HEK293 (cell line): ENCODE data around the gene IGSF21.

ENCODE experiments used
- CTCF ChIA-PET: fragments of 350-600 bp; formaldehyde crosslinking; extraction: SDS; loops from one replicate; lab custom pipeline; 2021; ENCODE audit warnings: antibody characterized with exemption; lab: Yijun Ruan, JAX
- POLR2A ChIA-PET: fragments of 300-600 bp; formaldehyde crosslinking; extraction: SDS; loops from one replicate; lab custom pipeline; 2020; ENCODE audit warnings: antibody characterized with exemption, inconsistent platforms; lab: Yijun Ruan, JAX
- H3K27ac ChIP-seq: fragments of 200-500 bp; sonication (Bioruptor generic); 2 replicates; pipeline ENCODE4 v1.5.1; 2014; ENCODE audit warnings: low read depth, low read length, control low read depth, inconsistent platforms; ENCODE audit errors: extremely low read depth
- H3K36me3 ChIP-seq, 2 experiments: fragments of 200-500 bp in 1 of 2; sonication (Bioruptor generic) in 1 of 2; 1 replicate in 1 of 2; 2 replicates in 1 of 2; pipeline ENCODE4 v1.5.1; 2014 to 2017; ENCODE audit warnings: inconsistent platforms in 2 of 2, low read length in 2 of 2; ENCODE audit not compliant: control insufficient read depth in 2 of 2, insufficient read depth in 1 of 2
- H3K4me1 ChIP-seq: fragments of 200-500 bp; sonication (Bioruptor generic); 2 replicates; pipeline ENCODE4 v1.5.1; 2014; ENCODE audit warnings: mild to moderate bottlenecking, low read length, inconsistent platforms; ENCODE audit not compliant: control insufficient read depth, insufficient read depth
- H3K4me3 ChIP-seq: 2 replicates; pipeline ENCODE4 v1.5.1; 2011; ENCODE audit warnings: low read depth, mild to moderate bottlenecking, control low read depth, low read length, moderate library complexity
- H3K9me3 ChIP-seq: fragments of 200-500 bp; sonication (Bioruptor generic); 2 replicates; pipeline ENCODE4 v1.5.1; 2014; ENCODE audit warnings: low read depth, low read length, inconsistent platforms; ENCODE audit not compliant: control insufficient read depth, insufficient read depth
- GFI1B ChIP-seq: fragments of 450-650 bp; formaldehyde crosslinking; IDR thresholded peaks from 2 replicates; pipeline ENCODE4 v1.5.1; 2016; ENCODE audit warnings: missing biosample characterization, missing genetic modification characterization
- GLI4 ChIP-seq: fragments of 450-650 bp; formaldehyde crosslinking; IDR thresholded peaks from 2 replicates; pipeline ENCODE4 v1.5.1; 2016; ENCODE audit warnings: missing biosample characterization, missing genetic modification characterization
- GLIS1 ChIP-seq: fragments of 450-650 bp; formaldehyde crosslinking; IDR thresholded peaks from 2 replicates; pipeline ENCODE4 v1.5.1; 2016; ENCODE audit warnings: missing biosample characterization, missing genetic modification characterization
- KLF1 ChIP-seq: fragments of 450-650 bp; formaldehyde crosslinking; IDR thresholded peaks from 2 replicates; pipeline ENCODE4 v1.5.1; 2016; ENCODE audit warnings: missing biosample characterization, missing genetic modification characterization
- SCRT1 ChIP-seq: fragments of 450-650 bp; formaldehyde crosslinking; IDR thresholded peaks from 2 replicates; pipeline ENCODE4 v1.5.1; 2016; ENCODE audit warnings: missing biosample characterization, missing genetic modification characterization, borderline replicate concordance
- ZBTB17 ChIP-seq: fragments of 450-650 bp; formaldehyde crosslinking; IDR thresholded peaks from 2 replicates; pipeline ENCODE4 v1.5.1; 2016; ENCODE audit warnings: missing biosample characterization, missing genetic modification characterization
- ZBTB8A ChIP-seq: fragments of 450-650 bp; formaldehyde crosslinking; IDR thresholded peaks from 2 replicates; pipeline ENCODE4 v1.5.1; 2016; ENCODE audit warnings: missing biosample characterization, missing genetic modification characterization
- ZIC2 ChIP-seq: fragments of 450-650 bp; formaldehyde crosslinking; IDR thresholded peaks from 2 replicates; pipeline ENCODE4 v1.5.1; 2016; ENCODE audit warnings: missing biosample characterization, missing genetic modification characterization
- ZNF24 ChIP-seq: fragments of 450-650 bp; formaldehyde crosslinking; IDR thresholded peaks from 2 replicates; pipeline ENCODE4 v1.5.1; 2016; ENCODE audit warnings: missing biosample characterization, missing genetic modification characterization
- ZNF354C ChIP-seq: fragments of 450-650 bp; formaldehyde crosslinking; IDR thresholded peaks from 2 replicates; pipeline ENCODE4 v1.5.1; 2016; ENCODE audit warnings: missing biosample characterization, missing genetic modification characterization, low read depth, borderline replicate concordance
- ZNF426 ChIP-seq: fragments of 450-650 bp; formaldehyde crosslinking; IDR thresholded peaks from 2 replicates; pipeline ENCODE4 v1.5.1; 2017; ENCODE audit warnings: missing biosample characterization, missing genetic modification characterization, mild to moderate bottlenecking, inconsistent platforms, moderate library complexity
- ZNF48 ChIP-seq: fragments of 450-650 bp; formaldehyde crosslinking; IDR thresholded peaks from 2 replicates; pipeline ENCODE4 v1.5.1; 2016; ENCODE audit warnings: missing biosample characterization, missing genetic modification characterization
- ZNF510 ChIP-seq: fragments of 450-650 bp; formaldehyde crosslinking; IDR thresholded peaks from 2 replicates; pipeline ENCODE4 v1.5.1; 2018; ENCODE audit warnings: mild to moderate bottlenecking, missing genetic modification characterization, missing biosample characterization; ENCODE audit not compliant: insufficient replicate concordance
- ZNF521 ChIP-seq: fragments of 450-650 bp; formaldehyde crosslinking; IDR thresholded peaks from 2 replicates; pipeline ENCODE4 v1.5.1; 2017; ENCODE audit warnings: missing biosample characterization, mild to moderate bottlenecking, missing genetic modification characterization
- ZNF621 ChIP-seq: fragments of 450-650 bp; formaldehyde crosslinking; IDR thresholded peaks from 2 replicates; pipeline ENCODE4 v1.5.1; 2017; ENCODE audit warnings: missing biosample characterization, missing genetic modification characterization
- ZNF701 ChIP-seq: fragments of 450-650 bp; formaldehyde crosslinking; IDR thresholded peaks from 2 replicates; pipeline ENCODE4 v1.5.1; 2016; ENCODE audit warnings: missing biosample characterization, missing genetic modification characterization
- ZSCAN16 ChIP-seq: fragments of 450-650 bp; formaldehyde crosslinking; IDR thresholded peaks from 2 replicates; pipeline ENCODE4 v1.5.1; 2016; ENCODE audit warnings: missing biosample characterization, missing genetic modification characterization
- TF ChIP-seq, protein P1 (sequence below): fragments of 450-650 bp; formaldehyde crosslinking; IDR thresholded peaks from 2 replicates; pipeline ENCODE4 v1.5.1; 2016; ENCODE audit warnings: missing biosample characterization, missing genetic modification characterization
- TF ChIP-seq, protein P2 (sequence below): fragments of 450-650 bp; formaldehyde crosslinking; IDR thresholded peaks from 2 replicates; pipeline ENCODE4 v1.5.1; 2017; ENCODE audit warnings: missing biosample characterization, mild to moderate bottlenecking, missing genetic modification characterization, moderate library complexity
- TF ChIP-seq, protein P3 (sequence below): fragments of 450-650 bp; formaldehyde crosslinking; conservative IDR thresholded peaks from 2 replicates; pipeline ENCODE4 v1.5.1; 2016; ENCODE audit warnings: low read depth, missing biosample characterization, missing genetic modification characterization

The IGSF21 gene

DNA sequence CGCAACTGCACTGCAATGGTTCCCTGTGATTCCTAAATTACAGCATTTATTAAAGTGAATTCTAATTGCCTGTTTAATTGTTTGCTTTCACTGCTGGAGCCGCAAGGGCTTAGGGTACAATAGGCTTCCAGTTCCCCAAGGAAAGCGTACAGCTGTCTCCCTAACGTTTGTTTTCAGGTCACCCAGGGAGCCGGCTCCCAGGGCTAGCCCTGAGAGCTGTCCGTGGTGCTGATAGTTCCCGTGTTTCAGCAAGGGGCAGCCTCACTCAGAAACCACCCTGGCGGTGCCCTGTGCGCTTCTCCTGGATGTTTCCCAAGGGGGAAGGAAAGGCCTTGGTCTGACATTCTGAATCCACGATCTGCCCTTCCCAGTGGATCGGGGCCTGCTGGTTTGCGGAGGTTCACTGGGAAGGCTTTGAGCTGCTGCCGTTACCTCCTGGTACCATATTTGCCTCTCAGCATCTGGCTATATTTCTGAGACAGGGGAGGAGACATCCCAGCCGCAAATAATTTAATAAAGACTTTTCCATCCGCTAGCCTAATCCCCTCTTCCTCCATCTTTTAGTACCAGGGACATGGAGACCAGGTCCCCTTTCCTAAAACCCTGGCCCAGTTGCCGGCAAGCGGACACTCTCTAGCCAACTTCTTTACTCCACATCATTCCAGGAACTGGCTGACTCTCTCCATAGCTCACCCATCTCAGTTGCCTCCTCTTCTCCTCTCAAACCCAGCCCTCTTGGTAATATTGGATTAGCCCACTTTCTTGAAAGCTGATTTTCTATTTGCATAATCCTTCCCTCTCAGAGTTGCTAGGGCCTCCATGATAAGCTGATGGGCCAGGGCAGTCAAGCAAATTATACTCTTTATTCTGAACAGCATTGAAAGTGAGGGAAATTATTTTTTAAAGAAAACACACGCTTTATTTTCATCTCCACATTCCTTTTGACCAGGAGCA lies 149.0 kb downstream of the IGSF21 start:
- H3K36me3 ChIP-seq = no peaks in the 10 kb centered on the region
- H3K27ac ChIP-seq = no peak overlapping the region
- POLR2A ChIA-PET = no interaction called here
- TF ChIP-seq GLIS1 (tag by site-specific recombination) = peak; percentile 54
- TF ChIP-seq, protein P1, sequence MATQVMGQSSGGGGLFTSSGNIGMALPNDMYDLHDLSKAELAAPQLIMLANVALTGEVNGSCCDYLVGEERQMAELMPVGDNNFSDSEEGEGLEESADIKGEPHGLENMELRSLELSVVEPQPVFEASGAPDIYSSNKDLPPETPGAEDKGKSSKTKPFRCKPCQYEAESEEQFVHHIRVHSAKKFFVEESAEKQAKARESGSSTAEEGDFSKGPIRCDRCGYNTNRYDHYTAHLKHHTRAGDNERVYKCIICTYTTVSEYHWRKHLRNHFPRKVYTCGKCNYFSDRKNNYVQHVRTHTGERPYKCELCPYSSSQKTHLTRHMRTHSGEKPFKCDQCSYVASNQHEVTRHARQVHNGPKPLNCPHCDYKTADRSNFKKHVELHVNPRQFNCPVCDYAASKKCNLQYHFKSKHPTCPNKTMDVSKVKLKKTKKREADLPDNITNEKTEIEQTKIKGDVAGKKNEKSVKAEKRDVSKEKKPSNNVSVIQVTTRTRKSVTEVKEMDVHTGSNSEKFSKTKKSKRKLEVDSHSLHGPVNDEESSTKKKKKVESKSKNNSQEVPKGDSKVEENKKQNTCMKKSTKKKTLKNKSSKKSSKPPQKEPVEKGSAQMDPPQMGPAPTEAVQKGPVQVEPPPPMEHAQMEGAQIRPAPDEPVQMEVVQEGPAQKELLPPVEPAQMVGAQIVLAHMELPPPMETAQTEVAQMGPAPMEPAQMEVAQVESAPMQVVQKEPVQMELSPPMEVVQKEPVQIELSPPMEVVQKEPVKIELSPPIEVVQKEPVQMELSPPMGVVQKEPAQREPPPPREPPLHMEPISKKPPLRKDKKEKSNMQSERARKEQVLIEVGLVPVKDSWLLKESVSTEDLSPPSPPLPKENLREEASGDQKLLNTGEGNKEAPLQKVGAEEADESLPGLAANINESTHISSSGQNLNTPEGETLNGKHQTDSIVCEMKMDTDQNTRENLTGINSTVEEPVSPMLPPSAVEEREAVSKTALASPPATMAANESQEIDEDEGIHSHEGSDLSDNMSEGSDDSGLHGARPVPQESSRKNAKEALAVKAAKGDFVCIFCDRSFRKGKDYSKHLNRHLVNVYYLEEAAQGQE (tag by site-specific recombination) = peak; percentile 95
- TF ChIP-seq ZIC2 = peak; percentile 33; the same call in 1 of the 2 replicates
- TF ChIP-seq ZNF426 (tag by site-specific recombination) = no peak
- no peak overlapping the region for H3K4me3 ChIP-seq
- H3K4me1 ChIP-seq = no peaks in the 10 kb centered on the region
- CTCF ChIA-PET = interaction anchor here (0.7 kb wide), 1 partner anchor 323 kb away, joined by 4 read pairs; no protein-coding TSS in a partner anchor
- H3K9me3 ChIP-seq = no peaks in the 10 kb centered on the region

DNA sequence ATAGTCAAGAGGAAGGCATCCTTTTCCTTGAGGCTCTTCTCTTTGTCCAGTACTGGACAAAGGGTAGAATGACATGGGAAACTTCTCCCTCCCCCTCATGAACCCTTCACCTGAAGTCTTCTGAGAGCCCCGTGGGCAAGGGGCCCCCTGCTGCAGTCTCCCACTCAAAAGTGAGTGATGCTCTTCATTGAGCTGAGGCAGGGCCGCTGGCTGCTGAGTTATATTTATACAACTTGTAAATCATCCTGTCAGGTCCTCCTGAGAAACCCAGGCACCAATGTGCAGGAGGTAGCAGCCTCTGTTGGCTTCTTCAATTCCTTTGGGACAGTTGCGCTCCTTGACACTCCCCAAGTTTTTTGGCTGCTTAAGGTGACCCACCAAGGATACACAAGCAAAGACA lies 150.2 kb downstream of the IGSF21 start:
- Histone ChIP-seq H3K9me3 (no peaks in the 10 kb centered on the region), H3K4me3 (no peak overlapping the region), H3K4me1 (no peaks in the 10 kb centered on the region), H3K36me3 (no peaks in the 10 kb centered on the region), H3K27ac (no peak overlapping the region)
- CTCF ChIA-PET = no interaction called here
- POLR2A ChIA-PET = no interaction called here
- TF ChIP-seq ZNF48 (tag by site-specific recombination) (no peak), ZNF701 (tag by site-specific recombination) (no peak), ZNF510 (no peak), KLF1 (tag by site-specific recombination) (no peak), GFI1B (tag by site-specific recombination) (no peak), ZBTB17 (no peak), ZBTB8A (tag by site-specific recombination) (no peak), ZNF354C (tag by site-specific recombination) (no peak), ZNF521 (tag by site-specific recombination) (no peak), ZNF621 (tag by site-specific recombination) (no peak), GLI4 (tag by site-specific recombination) (no peak), ZSCAN16 (tag by site-specific recombination) (no peak), ZNF24 (tag by site-specific recombination) (no peak), SCRT1 (tag by site-specific recombination) (no peak)
- TF ChIP-seq, protein P2, sequence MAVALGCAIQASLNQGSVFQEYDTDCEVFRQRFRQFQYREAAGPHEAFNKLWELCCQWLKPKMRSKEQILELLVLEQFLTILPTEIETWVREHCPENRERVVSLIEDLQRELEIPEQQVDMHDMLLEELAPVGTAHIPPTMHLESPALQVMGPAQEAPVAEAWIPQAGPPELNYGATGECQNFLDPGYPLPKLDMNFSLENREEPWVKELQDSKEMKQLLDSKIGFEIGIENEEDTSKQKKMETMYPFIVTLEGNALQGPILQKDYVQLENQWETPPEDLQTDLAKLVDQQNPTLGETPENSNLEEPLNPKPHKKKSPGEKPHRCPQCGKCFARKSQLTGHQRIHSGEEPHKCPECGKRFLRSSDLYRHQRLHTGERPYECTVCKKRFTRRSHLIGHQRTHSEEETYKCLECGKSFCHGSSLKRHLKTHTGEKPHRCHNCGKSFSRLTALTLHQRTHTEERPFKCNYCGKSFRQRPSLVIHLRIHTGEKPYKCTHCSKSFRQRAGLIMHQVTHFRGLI = no peak
- TF ChIP-seq, protein P1 (tag by site-specific recombination) = no peak
- TF ChIP-seq, protein P3, sequence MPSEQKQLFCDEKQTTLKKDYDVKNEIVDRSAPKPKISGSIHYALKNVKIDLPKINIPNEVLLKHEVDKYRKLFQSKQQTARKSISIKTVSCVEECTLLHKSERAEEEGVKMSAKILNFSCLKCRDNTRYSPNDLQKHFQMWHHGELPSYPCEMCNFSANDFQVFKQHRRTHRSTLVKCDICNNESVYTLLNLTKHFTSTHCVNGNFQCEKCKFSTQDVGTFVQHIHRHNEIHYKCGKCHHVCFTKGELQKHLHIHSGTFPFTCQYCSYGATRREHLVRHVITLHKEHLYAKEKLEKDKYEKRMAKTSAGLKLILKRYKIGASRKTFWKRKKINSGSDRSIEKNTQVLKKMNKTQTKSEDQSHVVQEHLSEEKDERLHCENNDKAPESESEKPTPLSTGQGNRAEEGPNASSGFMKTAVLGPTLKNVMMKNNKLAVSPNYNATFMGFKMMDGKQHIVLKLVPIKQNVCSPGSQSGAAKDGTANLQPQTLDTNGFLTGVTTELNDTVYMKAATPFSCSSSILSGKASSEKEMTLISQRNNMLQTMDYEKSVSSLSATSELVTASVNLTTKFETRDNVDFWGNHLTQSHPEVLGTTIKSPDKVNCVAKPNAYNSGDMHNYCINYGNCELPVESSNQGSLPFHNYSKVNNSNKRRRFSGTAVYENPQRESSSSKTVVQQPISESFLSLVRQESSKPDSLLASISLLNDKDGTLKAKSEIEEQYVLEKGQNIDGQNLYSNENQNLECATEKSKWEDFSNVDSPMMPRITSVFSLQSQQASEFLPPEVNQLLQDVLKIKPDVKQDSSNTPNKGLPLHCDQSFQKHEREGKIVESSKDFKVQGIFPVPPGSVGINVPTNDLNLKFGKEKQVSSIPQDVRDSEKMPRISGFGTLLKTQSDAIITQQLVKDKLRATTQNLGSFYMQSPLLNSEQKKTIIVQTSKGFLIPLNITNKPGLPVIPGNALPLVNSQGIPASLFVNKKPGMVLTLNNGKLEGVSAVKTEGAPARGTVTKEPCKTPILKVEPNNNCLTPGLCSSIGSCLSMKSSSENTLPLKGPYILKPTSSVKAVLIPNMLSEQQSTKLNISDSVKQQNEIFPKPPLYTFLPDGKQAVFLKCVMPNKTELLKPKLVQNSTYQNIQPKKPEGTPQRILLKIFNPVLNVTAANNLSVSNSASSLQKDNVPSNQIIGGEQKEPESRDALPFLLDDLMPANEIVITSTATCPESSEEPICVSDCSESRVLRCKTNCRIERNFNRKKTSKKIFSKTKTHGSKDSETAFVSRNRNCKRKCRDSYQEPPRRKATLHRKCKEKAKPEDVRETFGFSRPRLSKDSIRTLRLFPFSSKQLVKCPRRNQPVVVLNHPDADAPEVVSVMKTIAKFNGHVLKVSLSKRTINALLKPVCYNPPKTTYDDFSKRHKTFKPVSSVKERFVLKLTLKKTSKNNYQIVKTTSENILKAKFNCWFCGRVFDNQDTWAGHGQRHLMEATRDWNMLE (tag by site-specific recombination) = no peak
